ENCODE data around the gene WAPL. TPM values are rescaled to one million over a fixed set of nuclear protein-coding genes. Genes with fewer than 3 reads are reported as not detected.

WAPL gene
- total and polyA plus RNA-seq, 2 of the 13 experiments (the other 11 are each of a cell fraction or from before 2014, with no cell fraction given) = 13.2 to 43.5 TPM

DNA sequence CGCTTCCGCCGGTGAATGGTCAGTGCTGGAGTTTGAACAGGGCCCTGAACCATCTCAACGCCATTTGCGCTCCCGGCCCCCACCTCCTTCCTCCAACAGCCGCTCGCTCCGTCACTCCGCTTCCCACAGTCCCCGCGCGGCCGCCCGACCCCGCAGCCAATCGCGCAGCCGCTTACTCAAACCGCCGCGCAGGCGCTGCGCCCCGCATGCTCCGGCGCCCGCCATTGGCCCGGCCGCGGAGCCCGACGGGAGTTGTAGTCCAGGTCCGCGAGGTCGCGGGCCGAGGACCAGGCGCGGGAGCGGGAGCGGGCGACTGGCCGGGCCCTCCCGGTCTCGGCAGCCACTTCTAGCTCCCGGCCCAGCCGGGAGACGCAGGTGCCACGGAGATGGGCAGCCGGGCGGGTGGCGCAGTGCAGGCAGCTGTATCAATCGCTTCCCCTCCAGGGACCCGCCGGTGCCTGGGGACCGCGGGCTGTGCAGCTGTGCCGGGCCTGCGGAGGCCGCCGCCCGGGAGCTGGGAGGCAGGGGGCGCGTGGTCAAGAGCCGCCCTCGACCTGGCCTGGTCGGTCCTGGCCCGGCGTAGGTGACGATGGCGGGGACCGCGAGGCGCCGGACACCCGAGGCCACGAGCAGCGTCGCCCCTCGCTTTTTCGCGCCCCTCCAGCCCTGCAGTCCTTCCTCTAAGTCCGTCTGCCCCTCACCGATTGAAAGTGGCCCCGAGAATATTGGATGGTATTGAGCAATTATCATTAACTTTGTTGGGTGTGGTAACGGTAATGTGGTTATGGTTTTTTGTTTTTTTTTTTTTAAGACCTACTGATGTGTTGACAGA lies at the start of gene WAPL (continued):
- TF ChIP-seq, protein P1, sequence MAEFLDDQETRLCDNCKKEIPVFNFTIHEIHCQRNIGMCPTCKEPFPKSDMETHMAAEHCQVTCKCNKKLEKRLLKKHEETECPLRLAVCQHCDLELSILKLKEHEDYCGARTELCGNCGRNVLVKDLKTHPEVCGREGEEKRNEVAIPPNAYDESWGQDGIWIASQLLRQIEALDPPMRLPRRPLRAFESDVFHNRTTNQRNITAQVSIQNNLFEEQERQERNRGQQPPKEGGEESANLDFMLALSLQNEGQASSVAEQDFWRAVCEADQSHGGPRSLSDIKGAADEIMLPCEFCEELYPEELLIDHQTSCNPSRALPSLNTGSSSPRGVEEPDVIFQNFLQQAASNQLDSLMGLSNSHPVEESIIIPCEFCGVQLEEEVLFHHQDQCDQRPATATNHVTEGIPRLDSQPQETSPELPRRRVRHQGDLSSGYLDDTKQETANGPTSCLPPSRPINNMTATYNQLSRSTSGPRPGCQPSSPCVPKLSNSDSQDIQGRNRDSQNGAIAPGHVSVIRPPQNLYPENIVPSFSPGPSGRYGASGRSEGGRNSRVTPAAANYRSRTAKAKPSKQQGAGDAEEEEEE (CRISPR knock-in tag; IDR thresholded peaks at IDR 0.05; ENCODE audit: borderline replicate concordance) = no peak
- TF ChIP-seq GPN1 (CRISPR knock-in tag; IDR thresholded peaks at IDR 0.05; ENCODE audit: borderline replicate concordance) (no peak), ZNF83 (CRISPR knock-in tag; IDR thresholded peaks at IDR 0.05; ENCODE audit: borderline replicate concordance) (0 out of 2 replicates have a peak, but pooled peaks have one; percentile 84), ZNF234 (CRISPR knock-in tag; conservative IDR thresholded peaks at IDR 0.05) (no peak), ZNF44 (CRISPR knock-in tag; IDR thresholded peaks at IDR 0.05) (no peak), ZEB1 (IDR thresholded peaks at IDR 0.05; ENCODE audit: insufficient replicate concordance, low read depth) (no peak), NR2F1 (CRISPR knock-in tag; IDR thresholded peaks at IDR 0.05) (no peak), SRSF9 (IDR thresholded peaks at IDR 0.05; ENCODE audit: borderline replicate concordance, insufficient read depth, low read depth, low read length, poor library complexity, severe bottlenecking) (no peak), MIER3 (CRISPR knock-in tag; IDR thresholded peaks at IDR 0.05; ENCODE audit: borderline replicate concordance) (no peak), ZNF775 (CRISPR knock-in tag; IDR thresholded peaks at IDR 0.05; ENCODE audit: borderline replicate concordance) (no peak; the same call in 1 of the 2 replicates), LCORL (IDR thresholded peaks at IDR 0.05) (no peak), LCORL (CRISPR knock-in tag; IDR thresholded peaks at IDR 0.05) (peak; percentile 65; the same call in 1 of the 2 replicates), ARNTL (CRISPR knock-in tag; IDR thresholded peaks at IDR 0.05) (peak; percentile 68), ZFP37 (CRISPR knock-in tag; IDR thresholded peaks at IDR 0.05; ENCODE audit: borderline replicate concordance) (no peak), ZNF572 (CRISPR knock-in tag; IDR thresholded peaks at IDR 0.05) (no peak), ELF1 (CRISPR knock-in tag; IDR thresholded peaks at IDR 0.05) (no peak)
- TF ChIP-seq, protein P2, sequence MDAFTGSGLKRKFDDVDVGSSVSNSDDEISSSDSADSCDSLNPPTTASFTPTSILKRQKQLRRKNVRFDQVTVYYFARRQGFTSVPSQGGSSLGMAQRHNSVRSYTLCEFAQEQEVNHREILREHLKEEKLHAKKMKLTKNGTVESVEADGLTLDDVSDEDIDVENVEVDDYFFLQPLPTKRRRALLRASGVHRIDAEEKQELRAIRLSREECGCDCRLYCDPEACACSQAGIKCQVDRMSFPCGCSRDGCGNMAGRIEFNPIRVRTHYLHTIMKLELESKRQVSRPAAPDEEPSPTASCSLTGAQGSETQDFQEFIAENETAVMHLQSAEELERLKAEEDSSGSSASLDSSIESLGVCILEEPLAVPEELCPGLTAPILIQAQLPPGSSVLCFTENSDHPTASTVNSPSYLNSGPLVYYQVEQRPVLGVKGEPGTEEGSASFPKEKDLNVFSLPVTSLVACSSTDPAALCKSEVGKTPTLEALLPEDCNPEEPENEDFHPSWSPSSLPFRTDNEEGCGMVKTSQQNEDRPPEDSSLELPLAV (CRISPR knock-in tag; conservative IDR thresholded peaks at IDR 0.05; ENCODE audit: low read depth) = no peak
- TF ChIP-seq, protein P3, sequence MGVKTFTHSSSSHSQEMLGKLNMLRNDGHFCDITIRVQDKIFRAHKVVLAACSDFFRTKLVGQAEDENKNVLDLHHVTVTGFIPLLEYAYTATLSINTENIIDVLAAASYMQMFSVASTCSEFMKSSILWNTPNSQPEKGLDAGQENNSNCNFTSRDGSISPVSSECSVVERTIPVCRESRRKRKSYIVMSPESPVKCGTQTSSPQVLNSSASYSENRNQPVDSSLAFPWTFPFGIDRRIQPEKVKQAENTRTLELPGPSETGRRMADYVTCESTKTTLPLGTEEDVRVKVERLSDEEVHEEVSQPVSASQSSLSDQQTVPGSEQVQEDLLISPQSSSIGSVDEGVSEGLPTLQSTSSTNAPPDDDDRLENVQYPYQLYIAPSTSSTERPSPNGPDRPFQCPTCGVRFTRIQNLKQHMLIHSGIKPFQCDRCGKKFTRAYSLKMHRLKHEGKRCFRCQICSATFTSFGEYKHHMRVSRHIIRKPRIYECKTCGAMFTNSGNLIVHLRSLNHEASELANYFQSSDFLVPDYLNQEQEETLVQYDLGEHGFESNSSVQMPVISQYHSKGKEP (CRISPR knock-in tag; IDR thresholded peaks at IDR 0.05) = no peak
- TF ChIP-seq, protein P4, sequence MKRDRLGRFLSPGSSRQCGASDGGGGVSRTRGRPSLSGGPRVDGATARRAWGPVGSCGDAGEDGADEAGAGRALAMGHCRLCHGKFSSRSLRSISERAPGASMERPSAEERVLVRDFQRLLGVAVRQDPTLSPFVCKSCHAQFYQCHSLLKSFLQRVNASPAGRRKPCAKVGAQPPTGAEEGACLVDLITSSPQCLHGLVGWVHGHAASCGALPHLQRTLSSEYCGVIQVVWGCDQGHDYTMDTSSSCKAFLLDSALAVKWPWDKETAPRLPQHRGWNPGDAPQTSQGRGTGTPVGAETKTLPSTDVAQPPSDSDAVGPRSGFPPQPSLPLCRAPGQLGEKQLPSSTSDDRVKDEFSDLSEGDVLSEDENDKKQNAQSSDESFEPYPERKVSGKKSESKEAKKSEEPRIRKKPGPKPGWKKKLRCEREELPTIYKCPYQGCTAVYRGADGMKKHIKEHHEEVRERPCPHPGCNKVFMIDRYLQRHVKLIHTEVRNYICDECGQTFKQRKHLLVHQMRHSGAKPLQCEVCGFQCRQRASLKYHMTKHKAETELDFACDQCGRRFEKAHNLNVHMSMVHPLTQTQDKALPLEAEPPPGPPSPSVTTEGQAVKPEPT (CRISPR knock-in tag; IDR thresholded peaks at IDR 0.05; ENCODE audit: low read depth) = peak; percentile 69; the same call in 1 of the 2 replicates
- TF ChIP-seq, protein P5, sequence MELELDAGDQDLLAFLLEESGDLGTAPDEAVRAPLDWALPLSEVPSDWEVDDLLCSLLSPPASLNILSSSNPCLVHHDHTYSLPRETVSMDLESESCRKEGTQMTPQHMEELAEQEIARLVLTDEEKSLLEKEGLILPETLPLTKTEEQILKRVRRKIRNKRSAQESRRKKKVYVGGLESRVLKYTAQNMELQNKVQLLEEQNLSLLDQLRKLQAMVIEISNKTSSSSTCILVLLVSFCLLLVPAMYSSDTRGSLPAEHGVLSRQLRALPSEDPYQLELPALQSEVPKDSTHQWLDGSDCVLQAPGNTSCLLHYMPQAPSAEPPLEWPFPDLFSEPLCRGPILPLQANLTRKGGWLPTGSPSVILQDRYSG (CRISPR knock-in tag; IDR thresholded peaks at IDR 0.05) = peak; percentile 72; the same call in 1 of the 2 replicates
